CD4-positive, alpha-beta T cell (primary cell): ENCODE measurements around the gene NRM. TPM values are rescaled to one million over a fixed set of nuclear protein-coding genes. Genes with fewer than 3 reads are reported as not detected.

Experiments
- ATAC-seq: fragments of 200-7000 bp; cut with Tn5 transposase; one replicate; pipeline ENCODE4 v1.10.0; 2022; ENCODE audit warnings: mild to moderate bottlenecking; ENCODE audit not compliant: poor library complexity
- CTCF ChIA-PET: fragments of 350-600 bp; sonication (Branson Sonifier 250); formaldehyde crosslinking; loops from one replicate; lab custom pipeline; 2021; ENCODE audit warnings: antibody characterized with exemption, inconsistent platforms; lab: Charles Lee
- POLR2A ChIA-PET: fragments of 350-600 bp; sonication (Branson Sonifier 250); formaldehyde crosslinking; loops from one replicate; lab custom pipeline; 2021; ENCODE audit warnings: antibody characterized with exemption, inconsistent platforms; lab: Charles Lee
- DNase-seq, 14 experiments: peaks; one replicate each; pipeline ENCODE4 v3.0.0-alpha.2; 2013 to 2020; ENCODE audit warnings: mixed read lengths in 2 of 14
- H3K27ac ChIP-seq, 2 donors: one replicate each; pipeline versions ENCODE4 v1.5.1 to v1.7.0; 2013; ENCODE audit warnings: low read length in 2 of 2, low read depth in 1 of 2, mild to moderate bottlenecking in 1 of 2
- H3K27me3 ChIP-seq, 2 experiments: 1 replicate in 1 of 2; 2 replicates in 1 of 2; pipeline versions ENCODE4 v1.6.1 to v1.7.0; 2013; ENCODE audit warnings: low read length in 2 of 2, control low read depth in 1 of 2, mild to moderate bottlenecking in 1 of 2, moderate library complexity in 1 of 2; ENCODE audit not compliant: insufficient read depth in 2 of 2, control insufficient read depth in 1 of 2
- H3K36me3 ChIP-seq: one replicate; pipeline ENCODE4 v1.6.1; 2013; ENCODE audit warnings: low read length, control low read depth; ENCODE audit not compliant: insufficient read depth
- H3K4me1 ChIP-seq: one replicate; pipeline ENCODE4 v1.6.1; 2013; ENCODE audit warnings: low read length, control low read depth; ENCODE audit not compliant: insufficient read depth
- H3K4me3 ChIP-seq: one replicate; pipeline ENCODE4 v1.5.1; 2013; ENCODE audit warnings: mild to moderate bottlenecking, low read length, moderate library complexity
- H3K9me3 ChIP-seq, 2 experiments: 1 replicate in 1 of 2; 2 replicates in 1 of 2; pipeline versions ENCODE4 v1.6.1 to v1.7.0; 2013; ENCODE audit warnings: low read length in 2 of 2, mild to moderate bottlenecking in 2 of 2, control low read depth in 1 of 2, moderate library complexity in 1 of 2; ENCODE audit not compliant: control insufficient read depth in 1 of 2, insufficient read depth in 1 of 2
- H3K27ac Mint-ChIP-seq: one replicate; pipeline ENCODE4 v1.8.0; 2020; ENCODE audit warnings: mixed read lengths
- H3K27me3 Mint-ChIP-seq: one replicate; pipeline ENCODE4 v1.8.0; 2021; ENCODE audit warnings: mixed read lengths
- H3K36me3 Mint-ChIP-seq: one replicate; pipeline ENCODE4 v1.8.0; 2021; ENCODE audit warnings: low read depth, mixed read lengths
- H3K4me1 Mint-ChIP-seq: one replicate; pipeline ENCODE4 v1.8.0; 2021; ENCODE audit warnings: low read depth, mixed read lengths
- H3K4me3 Mint-ChIP-seq: one replicate; pipeline ENCODE4 v1.8.0; 2020; ENCODE audit warnings: mild to moderate bottlenecking, mixed read lengths
- H3K9me3 Mint-ChIP-seq: one replicate; pipeline ENCODE4 v1.8.0; 2020; ENCODE audit warnings: mixed read lengths
- intact Hi-C, 2 experiments: fragments of 100-400 bp; cut with DNase I in 1 of 2; cut with micrococcal nuclease in 1 of 2; formaldehyde crosslinking; loops; one replicate each; pipeline versions ENCODE4 v1.15.1 to v1.9.0; 2023 to 2025; cut with DNase I, micrococcal nuclease
- total RNA-seq, 174 experiments: library from RNA in 2 of 174; stranded (reverse) in 2 of 174; gene quantifications; one replicate each; pipeline ENCODE4 v1.2.3 and lab custom pipeline; 2021 to 2026
- TF ChIP-seq, protein P1 (sequence below): fragments of 200-600 bp; IDR thresholded peaks from one replicate; pipeline ENCODE4 v1.8.0; 2022; ENCODE audit warnings: antibody characterized with exemption, mild to moderate bottlenecking

The NRM gene
- total RNA-seq, 2 experiments from 2014 or later = 3.8 to 4.4 TPM

DNA sequence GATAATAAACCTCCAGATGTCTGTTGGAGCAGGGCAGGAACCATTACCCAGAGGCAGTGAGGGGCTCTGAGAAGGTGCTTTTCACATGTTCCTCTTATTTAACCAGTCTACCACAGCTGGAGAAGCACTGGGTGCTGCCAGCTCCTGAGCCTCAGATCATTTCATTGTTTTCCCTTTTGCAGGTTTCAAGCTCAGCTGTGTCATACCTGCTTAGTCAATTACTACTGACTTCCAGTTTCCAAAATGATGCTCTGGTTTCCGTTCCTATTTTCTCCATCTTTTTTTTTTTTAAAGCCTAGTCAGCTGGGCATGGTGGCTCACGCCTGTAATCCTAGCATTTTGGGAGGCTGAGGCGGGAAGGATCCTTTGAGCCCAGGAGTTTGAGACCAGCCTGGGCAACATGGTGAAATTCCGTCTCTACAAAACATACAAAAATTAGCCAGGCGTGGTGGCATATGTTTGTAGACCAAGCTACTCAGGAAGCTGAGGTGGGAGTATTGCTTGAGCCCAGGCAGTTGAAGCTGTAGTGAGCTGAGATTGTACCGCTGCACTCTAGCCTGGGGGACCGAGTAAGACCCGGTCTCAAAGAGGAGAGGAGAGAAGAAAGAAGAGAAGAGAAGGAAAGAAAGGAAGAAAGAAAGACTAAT lies 45.0 kb upstream of the NRM start:
- H3K9me3 ChIP-seq = no peaks in the 10 kb centered on the region
- H3K27ac ChIP-seq = peak overlapping the region in 1 of 2 donors; percentile 27
- H3K36me3 Mint-ChIP-seq = peaks cover 52% of the 10 kb centered on the region
- ATAC-seq = no peak
- peak overlapping the region; percentile 80 for H3K4me3 Mint-ChIP-seq
- intact Hi-C loops = loop anchor here in 1 of 2 experiments (1.0 kb wide), 1 partner anchor 23 kb away; no protein-coding TSS in a partner anchor
- H3K27ac Mint-ChIP-seq = peak overlapping the region; percentile 66
- TF ChIP-seq, protein P1, sequence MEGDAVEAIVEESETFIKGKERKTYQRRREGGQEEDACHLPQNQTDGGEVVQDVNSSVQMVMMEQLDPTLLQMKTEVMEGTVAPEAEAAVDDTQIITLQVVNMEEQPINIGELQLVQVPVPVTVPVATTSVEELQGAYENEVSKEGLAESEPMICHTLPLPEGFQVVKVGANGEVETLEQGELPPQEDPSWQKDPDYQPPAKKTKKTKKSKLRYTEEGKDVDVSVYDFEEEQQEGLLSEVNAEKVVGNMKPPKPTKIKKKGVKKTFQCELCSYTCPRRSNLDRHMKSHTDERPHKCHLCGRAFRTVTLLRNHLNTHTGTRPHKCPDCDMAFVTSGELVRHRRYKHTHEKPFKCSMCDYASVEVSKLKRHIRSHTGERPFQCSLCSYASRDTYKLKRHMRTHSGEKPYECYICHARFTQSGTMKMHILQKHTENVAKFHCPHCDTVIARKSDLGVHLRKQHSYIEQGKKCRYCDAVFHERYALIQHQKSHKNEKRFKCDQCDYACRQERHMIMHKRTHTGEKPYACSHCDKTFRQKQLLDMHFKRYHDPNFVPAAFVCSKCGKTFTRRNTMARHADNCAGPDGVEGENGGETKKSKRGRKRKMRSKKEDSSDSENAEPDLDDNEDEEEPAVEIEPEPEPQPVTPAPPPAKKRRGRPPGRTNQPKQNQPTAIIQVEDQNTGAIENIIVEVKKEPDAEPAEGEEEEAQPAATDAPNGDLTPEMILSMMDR = no peak
- H3K36me3 ChIP-seq = peaks cover 55% of the 10 kb centered on the region
- peaks cover 61% of the 10 kb centered on the region for H3K4me1 Mint-ChIP-seq
- ChIA-PET POLR2A (interaction anchor here (1.1 to 7.2 kb wide), 7 partner anchors 12 to 118 kb away, joined by 3 to 54 read pairs (median 5); partner anchors contain the start of genes DHX16, MDC1, MRPS18B and PPP1R10), CTCF (interaction anchor here (0.9 to 3.3 kb wide), 5 partner anchors 9 to 254 kb away, joined by 4 to 10 read pairs (median 4); partner anchors contain the start of gene IER3)
- peaks cover 67% of the 10 kb centered on the region for H3K4me1 ChIP-seq
- DNase-seq = no peak
- no peaks in the 10 kb centered on the region for H3K9me3 Mint-ChIP-seq
- H3K27me3 ChIP-seq = no peaks in the 10 kb centered on the region
- no peaks in the 10 kb centered on the region for H3K27me3 Mint-ChIP-seq
- no peak overlapping the region for H3K4me3 ChIP-seq

DNA sequence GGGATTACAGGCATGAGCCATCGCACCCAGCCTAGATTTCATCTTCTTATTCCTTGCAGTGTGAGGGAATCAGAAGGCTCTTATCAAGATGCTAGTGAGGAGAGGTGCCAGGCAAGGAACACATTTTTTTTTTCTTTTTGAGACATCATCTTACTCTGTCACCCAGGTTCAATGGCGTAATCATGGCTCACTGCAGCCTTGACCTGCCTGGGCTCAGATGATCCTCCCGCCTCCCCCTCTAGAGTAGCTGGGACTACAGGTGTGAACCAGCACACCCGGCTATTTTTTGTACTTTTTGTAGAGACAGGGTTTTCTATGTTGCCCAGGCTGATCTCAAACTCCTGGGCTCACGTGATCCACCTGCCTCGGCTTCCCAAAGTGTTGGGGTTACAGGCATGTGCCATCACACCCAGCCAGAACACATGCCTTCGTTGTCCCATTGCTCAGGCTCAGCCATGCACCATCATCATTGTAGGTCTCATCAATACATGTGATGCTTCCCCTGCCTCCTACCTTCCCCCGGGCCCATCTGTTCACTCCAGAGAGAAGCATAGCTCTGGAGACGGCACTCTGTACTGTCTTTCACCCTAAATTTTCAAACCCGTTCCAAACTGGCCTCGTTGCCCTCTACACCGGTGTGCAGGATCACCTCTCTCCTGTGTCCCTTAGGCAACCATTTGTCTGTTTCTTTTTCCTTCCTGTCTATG lies 41.6 kb upstream of the NRM start:
- H3K36me3 Mint-ChIP-seq = peaks cover 60% of the 10 kb centered on the region
- no peaks in the 10 kb centered on the region for H3K27me3 Mint-ChIP-seq
- ATAC-seq (no peak), DNase-seq (no peak)
- no peaks in the 10 kb centered on the region for H3K9me3 Mint-ChIP-seq
- H3K27ac Mint-ChIP-seq = peak overlapping the region; percentile 71
- CTCF ChIA-PET = interaction anchor here (0.6 to 20.2 kb wide), 6 partner anchors 12 to 260 kb away, joined by 3 to 526 read pairs (median 20); partner anchors contain the start of genes DHX16, MDC1, MRPS18B and NRM
- H3K27me3 ChIP-seq = no peaks in the 10 kb centered on the region
- POLR2A ChIA-PET = interaction anchor here (1.4 to 7.2 kb wide), 3 partner anchors 9 to 53 kb away, joined by 3 to 54 read pairs (median 18); partner anchors contain the start of gene TUBB
- TF ChIP-seq, protein P1 = no peak
- no peaks in the 10 kb centered on the region for H3K9me3 ChIP-seq
- peaks cover 52% of the 10 kb centered on the region for H3K4me1 Mint-ChIP-seq
- no peak overlapping the region for H3K27ac ChIP-seq
- intact Hi-C loops = no loop called here
- H3K4me3 ChIP-seq = no peak overlapping the region
- H3K4me1 ChIP-seq = peaks cover 48% of the 10 kb centered on the region
- H3K36me3 ChIP-seq = peaks cover 62% of the 10 kb centered on the region
- no peak overlapping the region for H3K4me3 Mint-ChIP-seq
